AG09319 (cell line): ENCODE data around the gene C1orf116.

Experiments used
- DNase-seq: peaks from one replicate; pipeline ENCODE4 v3.0.0-alpha.2; 2010; ENCODE audit warnings: low read depth; ENCODE audit errors: extremely low read depth
- CTCF ChIP-seq: IDR thresholded peaks from 2 replicates; pipeline ENCODE4 v1.5.1; 2011; ENCODE audit warnings: low read depth, mild to moderate bottlenecking, inconsistent platforms, low read length, moderate library complexity

C1orf116 gene

GRCh38 chr1:207059881-207060280, 27.3 kb upstream of the C1orf116 start:
- DNase-seq = no peak
- no peak for TF ChIP-seq CTCF

DNA sequence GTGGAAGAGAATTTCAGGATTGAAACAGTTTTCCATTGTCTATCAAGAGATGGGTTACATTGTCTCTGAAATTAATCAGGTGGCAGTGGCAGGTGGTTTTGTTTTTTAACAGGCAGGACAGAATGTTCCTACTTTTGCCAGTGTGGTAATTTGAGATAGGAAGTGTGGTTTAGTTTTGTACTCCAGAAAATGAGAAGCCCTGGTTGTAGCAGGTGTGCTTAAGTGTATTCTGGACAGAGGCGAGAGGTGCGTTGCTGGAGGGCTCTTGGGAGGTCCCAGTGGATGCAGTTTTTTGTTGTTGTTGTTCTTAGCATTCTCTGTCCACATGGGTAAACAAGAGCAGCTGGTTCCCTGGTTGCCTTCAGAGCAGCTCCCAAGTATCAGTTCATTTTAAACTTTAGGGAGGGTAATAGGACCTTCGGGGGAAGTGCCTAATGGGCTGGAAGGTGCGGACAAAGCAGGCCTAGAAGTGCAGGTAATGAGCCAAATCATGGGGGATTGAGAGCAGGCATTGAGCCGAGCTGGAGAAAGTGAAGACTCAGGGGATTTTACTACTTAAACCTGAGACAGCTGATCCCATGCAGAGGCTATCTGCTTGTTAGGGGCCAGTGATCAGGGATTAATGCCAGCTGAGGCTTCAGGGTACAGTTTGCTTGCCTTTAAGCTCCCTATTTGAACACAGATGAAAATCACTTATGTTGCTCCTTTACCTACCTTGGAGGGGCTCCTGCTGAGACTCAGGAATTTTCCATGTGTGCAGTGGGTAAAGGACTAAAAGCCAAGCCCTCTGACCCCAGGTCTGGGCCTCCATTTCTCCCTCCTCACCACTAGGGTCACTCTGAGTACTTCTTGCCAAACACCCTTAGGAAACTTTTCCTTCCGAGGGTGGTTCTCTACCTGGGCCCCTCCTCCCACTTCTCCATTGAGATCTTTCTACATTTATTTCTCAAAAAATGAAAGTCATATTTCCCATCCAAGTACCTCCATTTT, 26.6 kb upstream of the C1orf116 start:
- no peak for TF ChIP-seq CTCF
- no peak for DNase-seq

DNA sequence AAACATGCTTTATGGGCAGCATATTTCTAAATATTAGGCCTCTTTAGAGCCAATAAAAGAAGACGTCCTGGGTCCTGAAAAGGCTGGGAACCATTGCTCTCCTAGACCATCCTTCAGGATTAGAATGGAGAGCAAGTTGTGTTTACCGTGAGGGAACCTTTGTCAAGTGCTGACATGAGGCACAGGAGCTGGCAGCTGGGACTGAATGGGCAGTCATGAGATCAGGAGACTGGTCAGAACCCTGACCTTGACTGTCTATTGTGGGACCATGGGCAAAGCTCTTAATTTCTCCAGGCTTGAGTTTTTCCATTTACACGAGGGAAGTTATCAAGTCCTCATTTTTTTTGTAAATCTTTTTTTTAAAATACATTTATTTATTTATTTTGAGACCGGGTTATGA, 25.7 kb upstream of the C1orf116 start:
- no peak for DNase-seq
- no peak for TF ChIP-seq CTCF

GRCh38 chr1:207056673-207057072, 24.1 kb upstream of the C1orf116 start:
- TF ChIP-seq CTCF = no peak
- DNase-seq = no peak

DNA sequence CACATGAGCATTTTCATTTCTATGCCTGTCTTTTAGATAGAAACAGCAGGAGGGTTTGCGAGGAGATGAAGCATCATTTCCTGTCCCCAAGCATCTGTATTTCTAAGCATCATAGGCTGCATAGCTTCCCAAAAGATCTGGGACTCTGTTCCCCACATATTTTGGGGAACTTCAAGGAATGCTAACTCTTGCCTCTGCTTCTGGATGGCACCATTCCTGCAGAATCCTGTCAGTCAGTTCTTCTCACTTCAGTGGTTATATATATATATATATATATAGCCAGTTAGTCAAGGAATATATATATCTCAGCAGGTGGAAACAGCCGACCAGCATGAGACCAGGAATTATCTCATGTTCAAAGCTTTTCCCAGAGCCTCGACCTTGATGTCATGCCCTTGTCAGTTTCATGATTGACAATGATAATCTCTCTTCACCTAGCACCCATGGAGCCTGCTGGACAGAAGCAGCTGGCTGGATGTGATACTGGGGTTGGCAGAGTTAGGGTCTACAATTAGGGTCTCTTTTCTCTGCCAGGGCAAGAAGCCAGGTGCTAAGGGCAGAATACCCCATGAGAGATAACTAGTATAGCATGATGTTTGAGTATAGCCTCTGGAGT, 22.9 kb upstream of the C1orf116 start:
- DNase-seq = no peak
- TF ChIP-seq CTCF = no peak

DNA sequence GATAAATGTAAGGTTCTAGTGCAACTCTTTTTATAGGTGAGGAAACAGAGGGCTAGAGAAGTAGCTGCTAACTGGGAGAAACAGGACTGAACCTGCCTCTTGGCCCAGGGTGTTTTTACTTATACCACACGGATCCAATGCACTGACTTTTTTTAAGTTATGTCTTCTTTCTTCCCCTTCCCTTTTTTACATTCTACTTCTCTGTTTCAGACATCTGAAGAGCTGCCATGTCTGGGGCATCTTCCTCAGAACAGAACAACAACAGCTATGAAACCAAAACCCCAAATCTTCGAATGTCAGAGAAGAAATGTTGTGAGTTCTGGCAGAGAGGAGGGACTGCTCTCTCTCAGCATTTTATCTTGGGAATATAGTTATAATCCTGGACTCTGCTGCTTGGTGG, 21.9 kb upstream of the C1orf116 start:
- no peak for TF ChIP-seq CTCF
- no peak for DNase-seq
